ENCODE measurements around the gene LRRC49. TPM values are rescaled to one million over a fixed set of nuclear protein-coding genes. Genes with fewer than 3 reads are reported as not detected.

LRRC49 gene
- total RNA-seq, 1 experiment from 2014 or later: 16.4 TPM

GRCh38 chr15:71049706-71050422 lies 157.2 kb downstream of the LRRC49 start:
- DNase-seq (ENCODE audit: low spot score): no peak

GRCh38 chr15:71050461-71050860 lies 157.8 kb downstream of the LRRC49 start:
- DNase-seq (ENCODE audit: low spot score): no peak

- DNase-seq (ENCODE audit: low spot score): no peak
Observed at GRCh38 chr15:71051539-71051938, 158.9 kb downstream of the LRRC49 start.

- no peak for DNase-seq (ENCODE audit: low spot score)
Observed at GRCh38 chr15:71052356-71052755, 159.7 kb downstream of the LRRC49 start.

GRCh38 chr15:71054286-71054952 lies 161.8 kb downstream of the LRRC49 start:
- DNase-seq (ENCODE audit: low spot score): no peak

- peak; percentile 11 for DNase-seq (ENCODE audit: low spot score)
Observed at GRCh38 chr15:71055461-71055860, 162.8 kb downstream of the LRRC49 start.

GRCh38 chr15:71056111-71056510 lies 163.5 kb downstream of the LRRC49 start:
- no peak for DNase-seq (ENCODE audit: low spot score)

- no peak for DNase-seq (ENCODE audit: low spot score)
Observed at GRCh38 chr15:71057143-71057542, 164.5 kb downstream of the LRRC49 start.

- DNase-seq (ENCODE audit: low spot score): no peak
Observed at GRCh38 chr15:71057581-71057980, 165.0 kb downstream of the LRRC49 start.

GRCh38 chr15:71060983-71061382 lies 168.4 kb downstream of the LRRC49 start:
- peak; percentile 14 for DNase-seq (ENCODE audit: low spot score)

- DNase-seq (ENCODE audit: low spot score): no peak
Observed at GRCh38 chr15:71066983-71067382, 174.4 kb downstream of the LRRC49 start.

GRCh38 chr15:71069693-71070092 lies 177.1 kb downstream of the LRRC49 start:
- no peak for DNase-seq (ENCODE audit: low spot score)

GRCh38 chr15:71071529-71071928 lies 178.9 kb downstream of the LRRC49 start:
- DNase-seq (ENCODE audit: low spot score): no peak

GRCh38 chr15:71072423-71072822 lies 179.8 kb downstream of the LRRC49 start:
- DNase-seq (ENCODE audit: low spot score): no peak

- DNase-seq (ENCODE audit: low spot score): no peak
Observed at GRCh38 chr15:71078506-71079207, 186.0 kb downstream of the LRRC49 start.

GRCh38 chr15:71079208-71080044 lies 186.8 kb downstream of the LRRC49 start:
- DNase-seq (ENCODE audit: low spot score): peak; percentile 55

- no peak for DNase-seq (ENCODE audit: low spot score)
Observed at GRCh38 chr15:71080166-71080565, 187.5 kb downstream of the LRRC49 start.

- no peak for DNase-seq (ENCODE audit: low spot score)
Observed at GRCh38 chr15:71080705-71081104, 188.1 kb downstream of the LRRC49 start.

GRCh38 chr15:71082803-71083202 lies 190.2 kb downstream of the LRRC49 start:
- DNase-seq (ENCODE audit: low spot score): no peak

- no peak for DNase-seq (ENCODE audit: low spot score)
Observed at GRCh38 chr15:71083349-71083748, 190.7 kb downstream of the LRRC49 start.

- no peak for DNase-seq (ENCODE audit: low spot score)
Observed at GRCh38 chr15:71084264-71084663, 191.6 kb downstream of the LRRC49 start.

- no peak for DNase-seq (ENCODE audit: low spot score)
Observed at GRCh38 chr15:71085809-71086208, 193.2 kb downstream of the LRRC49 start.
